Measurements from ENCODE around the gene DNAI2.

The DNAI2 gene

GRCh38 chr17:74337834-74338500 is 63.9 kb downstream of the DNAI2 start:
- H3K36me3 Mint-ChIP-seq = peaks cover 0 to 3% of the 10 kb centered on the region in 2 donors
- DNase-seq (no peak), ATAC-seq (replicated peaks) (peak in 1 of 2 donors; percentile 16)
- no peak overlapping the region for H3K4me3 Mint-ChIP-seq
- no peak overlapping the region for H3K27ac Mint-ChIP-seq
- H3K4me1 Mint-ChIP-seq = no peaks in the 10 kb centered on the region
- peaks cover 0 to 5% of the 10 kb centered on the region in 2 donors for H3K9me3 Mint-ChIP-seq
- H3K27me3 Mint-ChIP-seq = peaks cover 4 to 20% of the 10 kb centered on the region in 2 donors

DNA sequence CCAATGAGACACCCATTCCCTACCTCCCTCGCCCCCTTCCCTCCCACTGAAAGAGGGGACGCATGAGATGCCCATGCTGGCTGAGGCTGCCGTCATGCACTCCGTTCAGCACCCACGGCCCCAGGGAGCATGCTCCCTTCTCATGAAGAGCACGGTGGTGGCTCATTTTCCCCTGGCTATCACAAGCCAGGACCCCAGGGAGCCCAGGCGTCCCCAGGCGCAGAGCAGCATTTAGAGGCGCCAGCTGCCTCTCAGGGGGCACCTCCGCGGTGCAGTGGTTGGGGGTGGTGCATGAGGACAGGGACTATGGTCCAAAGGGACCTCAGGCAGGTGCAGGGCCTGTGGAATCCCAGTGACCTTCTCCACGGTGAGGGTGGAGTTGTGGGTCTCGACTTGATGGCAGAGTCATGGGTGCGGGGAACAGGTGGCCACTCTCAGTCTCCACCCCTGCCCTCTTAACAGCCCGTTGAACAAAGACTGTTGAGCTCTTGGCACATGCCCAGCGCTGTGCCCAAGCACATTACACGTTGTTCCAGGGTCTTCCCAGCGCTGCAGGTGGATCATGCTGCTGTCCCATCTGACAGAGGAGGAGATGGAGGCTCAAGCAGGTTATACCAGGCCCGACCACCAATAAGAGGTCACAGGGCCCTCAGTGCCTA is 65.6 kb downstream of the DNAI2 start:
- peaks cover 11 to 26% of the 10 kb centered on the region in 2 donors for H3K27me3 Mint-ChIP-seq
- H3K4me3 Mint-ChIP-seq = no peak overlapping the region
- H3K36me3 Mint-ChIP-seq = peaks cover 0 to 3% of the 10 kb centered on the region in 2 donors
- H3K27ac Mint-ChIP-seq = no peak overlapping the region
- no peaks in the 10 kb centered on the region for H3K4me1 Mint-ChIP-seq
- ATAC-seq (replicated peaks) (no peak), DNase-seq (no peak)
- H3K9me3 Mint-ChIP-seq = peaks cover 0 to 1% of the 10 kb centered on the region in 2 donors

GRCh38 chr17:74340470-74341023 is 66.5 kb downstream of the DNAI2 start:
- H3K27ac Mint-ChIP-seq = no peak overlapping the region
- peaks cover 15 to 34% of the 10 kb centered on the region in 2 donors for H3K27me3 Mint-ChIP-seq
- DNase-seq (no peak), ATAC-seq (replicated peaks) (no peak)
- H3K4me1 Mint-ChIP-seq = no peaks in the 10 kb centered on the region
- H3K36me3 Mint-ChIP-seq = no peaks in the 10 kb centered on the region
- H3K9me3 Mint-ChIP-seq = peaks cover 0 to 1% of the 10 kb centered on the region in 2 donors
- H3K4me3 Mint-ChIP-seq = no peak overlapping the region

DNA sequence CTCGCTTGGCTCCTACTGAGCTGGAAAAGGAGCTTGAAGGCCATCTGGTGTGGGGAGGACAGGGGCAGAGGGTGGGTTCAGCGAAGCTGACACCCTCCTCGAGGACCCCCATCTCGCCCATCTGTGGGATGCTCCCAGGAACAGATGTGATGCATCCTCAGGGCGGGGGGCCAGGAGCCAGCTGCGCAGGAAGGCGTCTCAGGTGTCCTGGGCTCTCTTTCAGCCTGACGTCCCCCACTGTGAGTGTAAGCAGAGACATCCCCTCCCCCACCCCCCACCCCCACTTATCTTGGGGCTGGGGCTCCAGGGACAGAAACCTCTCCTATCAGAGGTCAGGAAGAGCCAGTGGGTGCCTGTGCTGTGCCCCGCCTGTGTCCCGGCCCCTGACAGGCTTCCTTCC is 68.2 kb downstream of the DNAI2 start:
- DNase-seq (no peak), ATAC-seq (replicated peaks) (no peak)
- peaks cover 15 to 28% of the 10 kb centered on the region in 2 donors for H3K27me3 Mint-ChIP-seq
- no peaks in the 10 kb centered on the region for H3K9me3 Mint-ChIP-seq
- no peak overlapping the region for H3K27ac Mint-ChIP-seq
- no peaks in the 10 kb centered on the region for H3K4me1 Mint-ChIP-seq
- H3K4me3 Mint-ChIP-seq = no peak overlapping the region
- no peaks in the 10 kb centered on the region for H3K36me3 Mint-ChIP-seq

- ATAC-seq (replicated peaks) (no peak), DNase-seq (no peak)
- Mint-ChIP-seq H3K36me3 (no peaks in the 10 kb centered on the region), H3K4me3 (no peak overlapping the region), H3K27ac (no peak overlapping the region), H3K9me3 (no peaks in the 10 kb centered on the region), H3K4me1 (no peaks in the 10 kb centered on the region), H3K27me3 (peaks cover 18 to 37% of the 10 kb centered on the region in 2 donors)
These were observed 69.1 kb downstream of the DNAI2 start for GRCh38 chr17:74343121-74343520.

- H3K36me3 Mint-ChIP-seq = no peaks in the 10 kb centered on the region
- H3K4me3 Mint-ChIP-seq = no peak overlapping the region
- peaks cover 22 to 38% of the 10 kb centered on the region in 2 donors for H3K27me3 Mint-ChIP-seq
- ATAC-seq (replicated peaks) (no peak), DNase-seq (no peak)
- H3K27ac Mint-ChIP-seq = no peak overlapping the region
- H3K4me1 Mint-ChIP-seq = no peaks in the 10 kb centered on the region
- H3K9me3 Mint-ChIP-seq = no peaks in the 10 kb centered on the region
These were observed 69.7 kb downstream of the DNAI2 start for GRCh38 chr17:74343526-74344284.

GRCh38 chr17:74344658-74345057 is 70.6 kb downstream of the DNAI2 start:
- H3K9me3 Mint-ChIP-seq = no peaks in the 10 kb centered on the region
- no peak overlapping the region for H3K27ac Mint-ChIP-seq
- no peaks in the 10 kb centered on the region for H3K36me3 Mint-ChIP-seq

DNA sequence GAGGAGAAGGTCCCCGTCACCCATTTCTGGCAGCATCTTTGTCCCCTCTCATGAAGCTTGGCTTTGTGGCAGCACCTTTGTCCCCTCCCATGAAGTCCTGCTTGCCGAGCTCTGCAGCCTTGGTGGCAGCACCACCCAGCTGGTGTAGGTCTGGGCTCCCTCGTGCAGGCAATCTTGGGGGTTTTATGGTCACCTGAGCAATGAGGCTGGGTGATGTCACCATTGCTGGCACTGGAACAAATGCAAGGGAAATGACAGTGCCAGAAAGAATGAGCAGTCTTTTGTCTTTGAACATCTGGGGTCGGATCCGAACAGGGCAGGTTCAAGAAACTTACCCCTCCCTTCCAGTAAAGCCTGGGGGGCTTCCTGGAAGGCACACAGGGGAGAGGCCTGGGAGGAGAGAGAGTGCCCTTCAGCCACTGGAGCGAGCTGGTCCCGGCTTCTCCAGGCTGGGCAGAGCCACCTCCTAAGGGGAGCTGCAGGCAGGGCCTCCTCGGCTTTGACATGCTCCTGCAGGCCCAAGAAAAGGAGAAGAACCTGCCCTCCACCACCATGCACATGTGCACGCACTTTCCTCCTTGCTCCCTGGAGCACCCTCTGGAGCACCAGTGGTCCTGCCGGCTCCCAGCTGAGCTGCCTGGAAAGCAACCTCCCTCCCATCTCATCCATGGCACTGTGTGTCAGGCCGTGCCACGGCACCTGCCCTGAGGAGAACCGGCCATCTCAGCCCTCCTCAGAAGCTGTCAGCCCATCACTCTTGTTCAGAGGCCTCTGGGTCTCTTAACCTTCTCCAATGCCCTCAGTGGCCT is 71.6 kb downstream of the DNAI2 start:
- no peaks in the 10 kb centered on the region for H3K36me3 Mint-ChIP-seq
- peaks cover 30 to 42% of the 10 kb centered on the region in 2 donors for H3K27me3 Mint-ChIP-seq
- no peak overlapping the region for H3K27ac Mint-ChIP-seq
- H3K9me3 Mint-ChIP-seq = no peaks in the 10 kb centered on the region
- DNase-seq (no peak), ATAC-seq (replicated peaks) (no peak)
- no peaks in the 10 kb centered on the region for H3K4me1 Mint-ChIP-seq
- H3K4me3 Mint-ChIP-seq = no peak overlapping the region

More at GRCh38 chr17:74344658-74345057, 70.6 kb downstream of the DNAI2 start:
- H3K4me1 Mint-ChIP-seq = no peaks in the 10 kb centered on the region
- H3K4me3 Mint-ChIP-seq = no peak overlapping the region
- ATAC-seq (replicated peaks) (no peak), DNase-seq (no peak)
- H3K27me3 Mint-ChIP-seq = peaks cover 22 to 33% of the 10 kb centered on the region in 2 donors

DNA sequence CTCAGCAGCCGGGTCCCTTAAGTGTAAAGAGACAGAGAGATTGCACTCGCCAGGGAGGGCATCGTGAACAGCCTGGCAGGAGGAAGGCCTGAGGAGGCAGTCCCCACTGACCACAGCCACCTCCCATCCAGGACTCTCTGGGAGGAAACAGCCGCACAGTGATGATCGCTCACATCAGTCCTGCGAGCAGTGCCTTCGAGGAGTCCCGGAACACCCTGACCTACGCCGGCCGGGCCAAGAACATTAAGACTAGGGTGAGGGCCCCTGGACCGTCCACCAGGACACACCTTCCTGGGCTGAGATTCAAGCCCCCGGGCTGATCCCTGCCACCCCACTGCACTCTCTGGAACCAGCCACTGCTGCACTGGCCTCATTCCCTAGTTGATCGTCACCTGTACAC is 73.6 kb downstream of the DNAI2 start:
- no peak for DNase-seq

GRCh38 chr17:74349120-74349519 is 75.1 kb downstream of the DNAI2 start:
- Mint-ChIP-seq H3K4me1 (peaks cover 2 to 4% of the 10 kb centered on the region in 2 donors), H3K36me3 (no peaks in the 10 kb centered on the region), H3K4me3 (no peak overlapping the region), H3K9me3 (no peaks in the 10 kb centered on the region), H3K27me3 (peaks cover 55 to 69% of the 10 kb centered on the region in 2 donors), H3K27ac (no peak overlapping the region)
- ATAC-seq (replicated peaks) (no peak), DNase-seq (no peak)

More for the DNA sequence above, 73.6 kb downstream of the DNAI2 start:
- ATAC-seq (replicated peaks) = no peak
- Mint-ChIP-seq H3K4me1 (no peaks in the 10 kb centered on the region), H3K27me3 (peaks cover 41 to 55% of the 10 kb centered on the region in 2 donors), H3K27ac (no peak overlapping the region), H3K9me3 (no peaks in the 10 kb centered on the region), H3K4me3 (no peak overlapping the region), H3K36me3 (no peaks in the 10 kb centered on the region)

GRCh38 chr17:74350486-74350885 is 76.5 kb downstream of the DNAI2 start:
- H3K27me3 Mint-ChIP-seq = peaks cover 58 to 70% of the 10 kb centered on the region in 2 donors
- no peak for ATAC-seq (replicated peaks)
- H3K4me1 Mint-ChIP-seq = peaks cover 6 to 9% of the 10 kb centered on the region in 2 donors
- no peak overlapping the region for H3K27ac Mint-ChIP-seq
- H3K9me3 Mint-ChIP-seq = no peaks in the 10 kb centered on the region
- no peaks in the 10 kb centered on the region for H3K36me3 Mint-ChIP-seq
- DNase-seq = no peak
- H3K4me3 Mint-ChIP-seq = no peak overlapping the region

- no peak overlapping the region for H3K4me3 Mint-ChIP-seq
- DNase-seq (no peak), ATAC-seq (replicated peaks) (peak; percentile 18 to 31)
These were observed 77.6 kb downstream of the DNAI2 start for GRCh38 chr17:74351552-74352210.

DNA sequence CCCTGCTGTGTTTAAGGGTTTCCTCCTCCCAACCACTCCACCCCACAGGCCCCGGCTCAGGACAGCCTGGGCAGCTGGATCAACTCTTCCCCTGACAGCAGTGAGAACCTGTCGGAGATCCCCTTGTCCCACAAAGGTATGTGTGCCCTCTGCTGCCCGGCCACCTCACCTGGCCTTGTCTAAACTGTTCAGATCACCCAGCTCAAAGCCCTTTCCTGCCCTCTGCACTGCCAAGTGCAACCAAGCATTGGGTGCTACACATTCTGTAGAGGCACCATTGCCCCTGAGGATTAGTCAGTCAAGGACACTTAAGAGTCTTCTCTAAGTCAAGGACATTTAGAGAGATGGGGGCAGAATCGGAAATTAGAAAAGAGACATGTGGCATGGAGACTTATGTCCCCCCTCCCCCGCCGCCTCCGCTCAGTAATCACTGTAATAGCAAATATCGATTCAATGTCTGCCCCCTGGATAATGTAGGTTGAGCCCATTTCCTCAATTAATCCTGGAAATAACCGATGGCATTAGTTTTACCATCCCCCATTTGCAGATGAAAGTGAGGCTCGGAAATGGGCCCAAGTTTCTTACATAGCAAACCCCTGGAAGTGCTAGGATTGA is 79.5 kb downstream of the DNAI2 start:
- Mint-ChIP-seq H3K9me3 (no peaks in the 10 kb centered on the region), H3K27ac (no peak overlapping the region), H3K27me3 (peaks cover 68 to 78% of the 10 kb centered on the region in 2 donors), H3K4me1 (peaks cover 6 to 9% of the 10 kb centered on the region in 2 donors), H3K4me3 (no peak overlapping the region), H3K36me3 (no peaks in the 10 kb centered on the region)
- no peak for ATAC-seq (replicated peaks)
- DNase-seq = no peak

More at GRCh38 chr17:74351552-74352210, 77.6 kb downstream of the DNAI2 start:
- peaks cover 6 to 9% of the 10 kb centered on the region in 2 donors for H3K4me1 Mint-ChIP-seq
- H3K27me3 Mint-ChIP-seq = peaks cover 68 to 82% of the 10 kb centered on the region in 2 donors
- no peaks in the 10 kb centered on the region for H3K9me3 Mint-ChIP-seq
- H3K27ac Mint-ChIP-seq = no peak overlapping the region
- no peaks in the 10 kb centered on the region for H3K36me3 Mint-ChIP-seq
